Measurements from ENCODE around the gene WWOX.

WWOX gene

DNA sequence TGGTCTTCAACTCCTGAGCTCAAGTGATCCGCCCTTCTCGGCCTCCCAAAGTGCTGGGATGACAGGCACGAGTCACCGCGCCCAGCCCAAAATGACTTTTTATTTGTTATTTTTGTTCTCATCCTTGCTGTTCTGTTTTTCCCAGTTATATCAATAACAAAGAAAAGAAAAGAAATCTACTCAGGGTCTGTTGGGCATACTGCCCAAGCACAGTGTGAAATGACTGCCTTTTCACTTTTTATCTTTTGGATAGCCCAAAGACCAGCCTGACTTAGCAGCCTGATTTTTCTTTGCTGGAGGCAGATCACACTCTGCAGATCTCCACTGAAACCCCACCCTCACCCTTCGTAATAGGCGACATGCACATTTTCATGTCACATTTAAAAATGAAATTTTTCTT, 1007.8 kb downstream of the WWOX start (continued):
- TF ChIP-seq, protein P1, sequence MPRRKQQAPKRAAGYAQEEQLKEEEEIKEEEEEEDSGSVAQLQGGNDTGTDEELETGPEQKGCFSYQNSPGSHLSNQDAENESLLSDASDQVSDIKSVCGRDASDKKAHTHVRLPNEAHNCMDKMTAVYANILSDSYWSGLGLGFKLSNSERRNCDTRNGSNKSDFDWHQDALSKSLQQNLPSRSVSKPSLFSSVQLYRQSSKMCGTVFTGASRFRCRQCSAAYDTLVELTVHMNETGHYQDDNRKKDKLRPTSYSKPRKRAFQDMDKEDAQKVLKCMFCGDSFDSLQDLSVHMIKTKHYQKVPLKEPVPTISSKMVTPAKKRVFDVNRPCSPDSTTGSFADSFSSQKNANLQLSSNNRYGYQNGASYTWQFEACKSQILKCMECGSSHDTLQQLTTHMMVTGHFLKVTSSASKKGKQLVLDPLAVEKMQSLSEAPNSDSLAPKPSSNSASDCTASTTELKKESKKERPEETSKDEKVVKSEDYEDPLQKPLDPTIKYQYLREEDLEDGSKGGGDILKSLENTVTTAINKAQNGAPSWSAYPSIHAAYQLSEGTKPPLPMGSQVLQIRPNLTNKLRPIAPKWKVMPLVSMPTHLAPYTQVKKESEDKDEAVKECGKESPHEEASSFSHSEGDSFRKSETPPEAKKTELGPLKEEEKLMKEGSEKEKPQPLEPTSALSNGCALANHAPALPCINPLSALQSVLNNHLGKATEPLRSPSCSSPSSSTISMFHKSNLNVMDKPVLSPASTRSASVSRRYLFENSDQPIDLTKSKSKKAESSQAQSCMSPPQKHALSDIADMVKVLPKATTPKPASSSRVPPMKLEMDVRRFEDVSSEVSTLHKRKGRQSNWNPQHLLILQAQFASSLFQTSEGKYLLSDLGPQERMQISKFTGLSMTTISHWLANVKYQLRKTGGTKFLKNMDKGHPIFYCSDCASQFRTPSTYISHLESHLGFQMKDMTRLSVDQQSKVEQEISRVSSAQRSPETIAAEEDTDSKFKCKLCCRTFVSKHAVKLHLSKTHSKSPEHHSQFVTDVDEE (CRISPR knock-in tag; IDR thresholded peaks at IDR 0.05), result no peak
- TF ChIP-seq RARB (CRISPR knock-in tag; IDR thresholded peaks at IDR 0.05) (no peak), TCF4 (CRISPR knock-in tag; IDR thresholded peaks at IDR 0.05; ENCODE audit: borderline replicate concordance) (no peak), OSR1 (CRISPR knock-in tag; IDR thresholded peaks at IDR 0.05) (no peak), ZFP30 (CRISPR knock-in tag; IDR thresholded peaks at IDR 0.05) (no peak), ISL1 (CRISPR knock-in tag; IDR thresholded peaks at IDR 0.05) (no peak), BACH2 (CRISPR knock-in tag; IDR thresholded peaks at IDR 0.05; ENCODE audit: borderline replicate concordance) (no peak), CREB5 (CRISPR knock-in tag; IDR thresholded peaks at IDR 0.05; ENCODE audit: low read depth) (no peak), ZFP3 (CRISPR knock-in tag; IDR thresholded peaks at IDR 0.05) (no peak)

- ATAC-seq, result no peak
- TF ChIP-seq ISL1 (CRISPR knock-in tag; IDR thresholded peaks at IDR 0.05), result no peak
- TF ChIP-seq PPARA (CRISPR knock-in tag; IDR thresholded peaks at IDR 0.05; ENCODE audit: borderline replicate concordance), result no peak
- no peak for TF ChIP-seq ARNTL (CRISPR knock-in tag; IDR thresholded peaks at IDR 0.05; ENCODE audit: borderline replicate concordance, low read depth)
- TF ChIP-seq ZFP30 (CRISPR knock-in tag; IDR thresholded peaks at IDR 0.05), result no peak
- no peak for TF ChIP-seq CREB5 (CRISPR knock-in tag; IDR thresholded peaks at IDR 0.05; ENCODE audit: low read depth)
Observed at GRCh38 chr16:79109771-79110170, 1010.3 kb downstream of the WWOX start.

DNA sequence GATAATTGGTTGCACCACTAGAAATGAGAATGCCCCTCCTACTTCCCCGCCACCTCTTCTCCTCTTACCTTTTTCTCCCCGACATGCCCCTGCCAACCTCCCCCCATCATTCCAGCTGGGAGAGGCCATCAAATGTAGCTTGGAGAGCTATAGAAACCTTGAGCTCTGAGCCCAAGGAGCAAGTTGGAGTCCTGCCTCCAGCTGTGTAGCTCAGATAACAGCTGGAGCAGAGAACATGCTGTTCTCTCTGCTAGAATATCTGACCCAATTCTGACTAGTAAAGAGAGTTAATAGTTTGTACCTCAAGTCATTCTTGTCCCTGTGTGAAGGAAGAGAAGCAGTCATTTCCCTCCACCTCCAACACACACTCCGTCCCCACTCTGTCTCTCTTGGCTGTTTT, 1010.8 kb downstream of the WWOX start:
- ATAC-seq, result no peak
- TF ChIP-seq POU6F1 (CRISPR knock-in tag; IDR thresholded peaks at IDR 0.05; ENCODE audit: borderline replicate concordance, low read depth), result no peak
- no peak for TF ChIP-seq ZFP30 (CRISPR knock-in tag; IDR thresholded peaks at IDR 0.05)
- no peak for TF ChIP-seq ZFP3 (CRISPR knock-in tag; IDR thresholded peaks at IDR 0.05)
- no peak for TF ChIP-seq ZNF8 (CRISPR knock-in tag; IDR thresholded peaks at IDR 0.05)
- TF ChIP-seq BACH2 (CRISPR knock-in tag; IDR thresholded peaks at IDR 0.05; ENCODE audit: borderline replicate concordance), result no peak
- TF ChIP-seq, protein P2, sequence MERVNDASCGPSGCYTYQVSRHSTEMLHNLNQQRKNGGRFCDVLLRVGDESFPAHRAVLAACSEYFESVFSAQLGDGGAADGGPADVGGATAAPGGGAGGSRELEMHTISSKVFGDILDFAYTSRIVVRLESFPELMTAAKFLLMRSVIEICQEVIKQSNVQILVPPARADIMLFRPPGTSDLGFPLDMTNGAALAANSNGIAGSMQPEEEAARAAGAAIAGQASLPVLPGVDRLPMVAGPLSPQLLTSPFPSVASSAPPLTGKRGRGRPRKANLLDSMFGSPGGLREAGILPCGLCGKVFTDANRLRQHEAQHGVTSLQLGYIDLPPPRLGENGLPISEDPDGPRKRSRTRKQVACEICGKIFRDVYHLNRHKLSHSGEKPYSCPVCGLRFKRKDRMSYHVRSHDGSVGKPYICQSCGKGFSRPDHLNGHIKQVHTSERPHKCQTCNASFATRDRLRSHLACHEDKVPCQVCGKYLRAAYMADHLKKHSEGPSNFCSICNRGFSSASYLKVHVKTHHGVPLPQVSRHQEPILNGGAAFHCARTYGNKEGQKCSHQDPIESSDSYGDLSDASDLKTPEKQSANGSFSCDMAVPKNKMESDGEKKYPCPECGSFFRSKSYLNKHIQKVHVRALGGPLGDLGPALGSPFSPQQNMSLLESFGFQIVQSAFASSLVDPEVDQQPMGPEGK (CRISPR knock-in tag; IDR thresholded peaks at IDR 0.05; ENCODE audit: borderline replicate concordance), result no peak
- TF ChIP-seq CREB5 (CRISPR knock-in tag; IDR thresholded peaks at IDR 0.05; ENCODE audit: low read depth), result no peak
- no peak for TF ChIP-seq ZNF565 (CRISPR knock-in tag; conservative IDR thresholded peaks at IDR 0.05; ENCODE audit: low read depth)

DNA sequence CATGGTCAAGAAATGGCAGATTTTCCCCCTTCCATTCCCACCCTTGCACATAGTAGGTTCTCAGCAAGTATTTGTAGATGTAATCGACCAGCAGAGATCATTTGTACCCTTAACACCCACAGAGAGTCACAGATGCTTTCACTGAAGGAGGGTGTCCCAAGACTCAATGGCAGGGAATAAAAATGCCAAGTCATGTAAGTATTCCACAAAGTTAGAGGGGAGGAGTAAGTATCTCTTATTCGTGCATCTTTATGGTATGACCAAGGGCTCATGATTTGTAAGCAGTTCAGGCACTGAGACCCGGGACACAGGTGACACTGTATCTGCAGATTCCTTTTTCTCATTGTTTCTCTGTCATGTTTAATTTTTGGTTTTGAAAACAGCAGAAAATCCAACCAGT, 1011.5 kb downstream of the WWOX start:
- ATAC-seq, result no peak
- TF ChIP-seq TCF4 (CRISPR knock-in tag; IDR thresholded peaks at IDR 0.05; ENCODE audit: borderline replicate concordance), result no peak
- TF ChIP-seq ZC3H10 (CRISPR knock-in tag; IDR thresholded peaks at IDR 0.05), result no peak
- TF ChIP-seq RARB (CRISPR knock-in tag; IDR thresholded peaks at IDR 0.05), result no peak
- TF ChIP-seq CSRNP3 (CRISPR knock-in tag; IDR thresholded peaks at IDR 0.05), result no peak
- TF ChIP-seq TOX (CRISPR knock-in tag; IDR thresholded peaks at IDR 0.05; ENCODE audit: borderline replicate concordance), result no peak
- TF ChIP-seq SNAI2 (CRISPR knock-in tag; IDR thresholded peaks at IDR 0.05), result no peak
- TF ChIP-seq, protein P1 (CRISPR knock-in tag; IDR thresholded peaks at IDR 0.05), result no peak
- no peak for TF ChIP-seq ZFP3 (CRISPR knock-in tag; IDR thresholded peaks at IDR 0.05)
- TF ChIP-seq OSR1 (CRISPR knock-in tag; IDR thresholded peaks at IDR 0.05), result no peak
- TF ChIP-seq ZNF565 (CRISPR knock-in tag; conservative IDR thresholded peaks at IDR 0.05; ENCODE audit: low read depth), result no peak
- TF ChIP-seq PPARA (CRISPR knock-in tag; IDR thresholded peaks at IDR 0.05; ENCODE audit: borderline replicate concordance), result no peak
- no peak for TF ChIP-seq ARNTL (CRISPR knock-in tag; IDR thresholded peaks at IDR 0.05; ENCODE audit: borderline replicate concordance, low read depth)
- no peak for TF ChIP-seq GLIS3 (CRISPR knock-in tag; IDR thresholded peaks at IDR 0.05)

All from SK-N-SH treated with all-trans-retinoic acid at 6 μM for 48 hours (cell line).